Spleen (tissue), 11 donors: ENCODE results near the gene CTNNA1. TPM values are rescaled to one million over a fixed set of nuclear protein-coding genes. Genes with fewer than 3 reads are reported as not detected.
"Not testable (repeated sequence)": the region's sequence is repeated elsewhere in the genome, so short reads cannot be mapped to it uniquely, and the experiment has no call there.

ENCODE experiments used
- DNase-seq: peaks from one replicate; pipeline ENCODE4 v3.0.0-alpha.2; 2020
- H3K27ac ChIP-seq, 8 donors: fragments of 200-600 bp; sonication (generic) in 7 of 8; 1 replicate in 4 of 8; 2 replicates in 4 of 8; pipeline versions ENCODE4 v1.5.0 to v1.8.0; 2016 to 2021; ENCODE audit warnings: inconsistent platforms in 4 of 8, mild to moderate bottlenecking in 4 of 8, moderate library complexity in 1 of 8
- H3K27me3 ChIP-seq, 7 donors: fragments of 200-600 bp; sonication (generic) in 6 of 7; replicated peaks in 1 of 7; 1 replicate in 4 of 7; 2 replicates in 3 of 7; pipeline versions ENCODE4 v1.5.0 to v1.8.0; 2016 to 2021; ENCODE audit warnings: inconsistent platforms in 3 of 7, mild to moderate bottlenecking in 1 of 7
- H3K36me3 ChIP-seq, 6 donors: fragments of 200-600 bp; sonication (generic) in 5 of 6; 1 replicate in 4 of 6; 2 replicates in 2 of 6; pipeline versions ENCODE4 v1.5.0 to v1.8.0; 2016 to 2021; ENCODE audit warnings: inconsistent platforms in 2 of 6
- H3K4me1 ChIP-seq, 6 donors: fragments of 200-600 bp; sonication (generic) in 5 of 6; 1 replicate in 3 of 6; 2 replicates in 3 of 6; pipeline versions ENCODE4 v1.5.0 to v1.8.0; 2016 to 2021; ENCODE audit warnings: inconsistent platforms in 3 of 6
- H3K4me3 ChIP-seq, 8 donors: fragments of 200-600 bp; sonication (generic) in 7 of 8; 1 replicate in 4 of 8; 2 replicates in 4 of 8; pipeline versions ENCODE4 v1.5.0 to v1.8.0; 2016 to 2021; ENCODE audit warnings: inconsistent platforms in 4 of 8, mild to moderate bottlenecking in 4 of 8, moderate library complexity in 2 of 8
- H3K9me3 ChIP-seq, 8 donors: fragments of 200-600 bp; sonication (generic) in 7 of 8; 1 replicate in 4 of 8; 2 replicates in 4 of 8; pipeline versions ENCODE4 v1.5.0 to v1.8.0; 2016 to 2021; ENCODE audit warnings: inconsistent platforms in 4 of 8
- CTCF ChIP-seq, 11 experiments: fragments of 200-600 bp in 7 of 11; fragments of 450-650 bp in 4 of 11; sonication (generic) in 4 of 11; IDR thresholded peaks in 8 of 11; conservative IDR thresholded peaks in 3 of 11; 1 replicate in 7 of 11; 2 replicates in 4 of 11; pipeline versions ENCODE4 v1.4.0 to v1.8.0; 2016 to 2021; ENCODE audit warnings: antibody characterized with exemption in 11 of 11, inconsistent platforms in 4 of 11, mild to moderate bottlenecking in 1 of 11
- POLR2A ChIP-seq, 3 donors: fragments of 450-650 bp; IDR thresholded peaks; one replicate each; pipeline ENCODE4 v1.5.1; 2017; ENCODE audit warnings: antibody characterized with exemption in 3 of 3, mild to moderate bottlenecking in 1 of 3
- POLR2AphosphoS5 ChIP-seq, 3 donors: sonication (generic); formaldehyde crosslinking; IDR thresholded peaks; one replicate each; pipeline ENCODE4 v1.5.1; 2017; ENCODE audit warnings: antibody characterized with exemption in 3 of 3
- WGBS, 5 donors: extraction: QIAGEN DNeasy Blood & Tissue Kit in 3 of 5; methylation state at CpG; one replicate each; pipeline versions ENCODE4 v1.1.5 to v1.1.7; 2013 to 2018; 5-methylcytosine and 5-hydroxymethylcytosine counted together
- intact Hi-C: fragments of 100-400 bp; cut with DNase I; formaldehyde crosslinking; loops from one replicate; pipeline ENCODE4 v1.15.0; 2023; ENCODE audit warnings: low total_unique reads
- polyA plus RNA-seq, 3 donors: library from polyadenylated mRNA; stranded (reverse); fragments of 200-250 nt; gene quantifications; one replicate each; pipeline ENCODE4 v1.2.1, GENCODE V29; 2013
- total RNA-seq, 7 donors: library from RNA; depleted of rRNA in 3 of 7; stranded (reverse); fragments of >200 nt in 3 of 7; fragmentation: NEBNext Ultra II Directional in 4 of 7; extraction: Animal tissue kit (Norgen Biotek cat#: 25700) in 4 of 7; gene quantifications; one replicate each; pipeline versions ENCODE4 v1.1.0 to v1.2.1, GENCODE V29; 2016 to 2021
- donor health status: healthy with polysubstance abuse.
- donor health status: DM: no; HTN: no; CAD: no; lungs with moderate emphysema.
- donor health status: DM: no; HTN: no; CAD: no.
- donor health status: Bipolar disorder and iron deficiency.
- donor health status: healthy.
- donor health status: DM: no; HTN: no; CAD: no.
- donor health status: DM: yes; HTN: yes; CAD: no.

CTNNA1 gene
- total and polyA plus RNA-seq, 10 donors: 26.7 to 313 (median 186) TPM

GRCh38 chr5:138760448-138761110, 7.4 kb downstream of the CTNNA1 start:
- Histone ChIP-seq H3K27ac (peak overlapping the region in 1 of 8 donors; percentile 9), H3K9me3 (peaks cover 0 to 25% (median 18%) of the 10 kb centered on the region in 8 donors), H3K4me1 (peaks cover 0 to 66% (median 38%) of the 10 kb centered on the region in 6 donors), H3K4me3 (no peak overlapping the region), H3K36me3 (peaks cover 0 to 36% (median 15%) of the 10 kb centered on the region in 6 donors), H3K27me3 (no peaks in the 10 kb centered on the region)
- WGBS, 5 donors: 76 to 86% (median 85%) methylated on average over 11 of the region's 11 CpGs
- intact Hi-C loops: no loop called here
- no peak for DNase-seq
- no peak for TF ChIP-seq POLR2AphosphoS5 (IDR thresholded peaks at IDR 0.05)

- Histone ChIP-seq H3K4me1 (peaks cover 0 to 63% (median 36%) of the 10 kb centered on the region in 6 donors), H3K27ac (peak overlapping the region in 1 of 8 donors; percentile 9), H3K9me3 (peaks cover 0 to 25% (median 18%) of the 10 kb centered on the region in 8 donors), H3K36me3 (peaks cover 0 to 36% (median 15%) of the 10 kb centered on the region in 6 donors)
- 34 to 43% (median 37%) methylated on average over 7 of the region's 7 CpGs for WGBS, 5 donors
- intact Hi-C loops, H3K4me3 ChIP-seq, H3K27me3 ChIP-seq, DNase-seq: not testable (repeated sequence)
These were observed 7.9 kb downstream of the CTNNA1 start for GRCh38 chr5:138761115-138761514.

- DNase-seq, H3K27me3 ChIP-seq, intact Hi-C loops, H3K27ac ChIP-seq, H3K4me3 ChIP-seq: not testable (repeated sequence)
- Histone ChIP-seq H3K9me3 (peaks cover 0 to 25% (median 18%) of the 10 kb centered on the region in 8 donors), H3K4me1 (peaks cover 0 to 63% (median 34%) of the 10 kb centered on the region in 6 donors), H3K36me3 (peaks cover 0 to 36% (median 15%) of the 10 kb centered on the region in 6 donors)
- WGBS, 5 donors: 81 to 91% (median 87%) methylated on average over 6 of the region's 6 CpGs
These were observed 8.4 kb downstream of the CTNNA1 start for GRCh38 chr5:138761670-138762069.

GRCh38 chr5:138762110-138762509, 8.9 kb downstream of the CTNNA1 start:
- H3K27ac ChIP-seq: no peak overlapping the region
- H3K9me3 ChIP-seq: peaks cover 0 to 25% (median 18%) of the 10 kb centered on the region in 8 donors
- 67 to 97% (median 85%) methylated on average over 1 of the region's 1 CpG for WGBS, 5 donors
- TF ChIP-seq CTCF (IDR thresholded peaks at IDR 0.05 in 8 of 11, conservative IDR thresholded peaks at IDR 0.05 in 3 of 11): no peak
- TF ChIP-seq POLR2AphosphoS5 (IDR thresholded peaks at IDR 0.05): no peak
- TF ChIP-seq POLR2A (IDR thresholded peaks at IDR 0.05): no peak
- H3K4me3 ChIP-seq: no peak overlapping the region
- no peak for DNase-seq
- no peaks in the 10 kb centered on the region for H3K27me3 ChIP-seq
- peaks cover 0 to 36% (median 15%) of the 10 kb centered on the region in 6 donors for H3K36me3 ChIP-seq
- intact Hi-C loops: no loop called here
- peaks cover 0 to 60% (median 33%) of the 10 kb centered on the region in 6 donors for H3K4me1 ChIP-seq

- peaks cover 0 to 15% (median 13%) of the 10 kb centered on the region in 8 donors for H3K9me3 ChIP-seq
- TF ChIP-seq POLR2AphosphoS5 (IDR thresholded peaks at IDR 0.05): no peak
- TF ChIP-seq CTCF (IDR thresholded peaks at IDR 0.05 in 8 of 11, conservative IDR thresholded peaks at IDR 0.05 in 3 of 11): no peak
- TF ChIP-seq POLR2A (IDR thresholded peaks at IDR 0.05): no peak
- peaks cover 0 to 29% (median 10%) of the 10 kb centered on the region in 6 donors for H3K36me3 ChIP-seq
- H3K4me1 ChIP-seq: peaks cover 0 to 61% (median 35%) of the 10 kb centered on the region in 6 donors
- no peak overlapping the region for H3K27ac ChIP-seq
- no peak for DNase-seq
- intact Hi-C loops: no loop called here
- no peaks in the 10 kb centered on the region for H3K27me3 ChIP-seq
- WGBS, 5 donors: 89 to 95% (median 91%) methylated on average over 3 of the region's 3 CpGs
- no peak overlapping the region for H3K4me3 ChIP-seq
These were observed 10.0 kb downstream of the CTNNA1 start for GRCh38 chr5:138763037-138763778.
